SKM-1 (cell line): ENCODE measurements around the gene CRACDL.
"Not testable (repeated sequence)": the region's sequence is repeated elsewhere in the genome, so short reads cannot be mapped to it uniquely, and the experiment has no call there.

Experiments used
- DNase-seq: peaks from one replicate; lab custom pipeline; 2025; ENCODE audit not compliant: unreplicated experiment; lab: John Stamatoyannopoulos, UW

CRACDL gene

GRCh38 chr2:98886066-98886554 lies 49.9 kb downstream of the CRACDL start:
- DNase-seq: no peak

- no peak for DNase-seq
Observed at GRCh38 chr2:98884658-98885057, 51.4 kb downstream of the CRACDL start.

GRCh38 chr2:98883780-98884211 lies 52.2 kb downstream of the CRACDL start:
- no peak for DNase-seq

- no peak for DNase-seq
Observed at GRCh38 chr2:98882971-98883779, 52.9 kb downstream of the CRACDL start.

- DNase-seq: no peak
Observed at GRCh38 chr2:98882368-98882767, 53.7 kb downstream of the CRACDL start.

- DNase-seq: no peak
Observed at GRCh38 chr2:98881153-98881650, 54.8 kb downstream of the CRACDL start.

GRCh38 chr2:98880266-98881152 lies 55.5 kb downstream of the CRACDL start:
- no peak for DNase-seq

- not testable (repeated sequence) for DNase-seq
Observed at GRCh38 chr2:98877658-98878057, 58.4 kb downstream of the CRACDL start.

- no peak for DNase-seq
Observed at GRCh38 chr2:98876741-98877140, 59.3 kb downstream of the CRACDL start.

- DNase-seq: no peak
Observed at GRCh38 chr2:98875746-98876145, 60.3 kb downstream of the CRACDL start.

- no peak for DNase-seq
Observed at GRCh38 chr2:98875081-98875728, 60.8 kb downstream of the CRACDL start.

- DNase-seq: no peak
Observed at GRCh38 chr2:98874186-98874689, 61.8 kb downstream of the CRACDL start.

GRCh38 chr2:98872526-98872925 lies 63.5 kb downstream of the CRACDL start:
- no peak for DNase-seq

GRCh38 chr2:98871506-98871905 lies 64.5 kb downstream of the CRACDL start:
- DNase-seq: no peak

- no peak for DNase-seq
Observed at GRCh38 chr2:98870516-98871158, 65.4 kb downstream of the CRACDL start.

GRCh38 chr2:98869870-98870269 lies 66.2 kb downstream of the CRACDL start:
- DNase-seq: no peak

GRCh38 chr2:98869272-98869641 lies 66.8 kb downstream of the CRACDL start:
- no peak for DNase-seq

GRCh38 chr2:98868548-98869271 lies 67.3 kb downstream of the CRACDL start:
- no peak for DNase-seq

GRCh38 chr2:98867539-98868309 lies 68.3 kb downstream of the CRACDL start:
- no peak for DNase-seq
